BLaER1 treated with 17β-estradiol and CSF1 and Interleukin-3, amounts not matched to agents 10 nM and 100 nM (cell line): ENCODE data around the gene EPB41.
A peak's percentile ranks its signal among the peaks of the same experiment; 100 is the strongest.

Source experiments
- H3K27ac ChIP-seq, 11 experiments: shearing (Covaris generic); formaldehyde crosslinking; 2 replicates each; pipeline ENCODE4 v1.8.1; 2022
- H3K27me3 ChIP-seq, 11 experiments: shearing (Covaris generic); formaldehyde crosslinking; 2 replicates each; pipeline ENCODE4 v1.8.1; 2022
- H3K36me3 ChIP-seq, 11 experiments: shearing (Covaris generic); formaldehyde crosslinking; 2 replicates each; pipeline ENCODE4 v1.8.1; 2022
- H3K4me1 ChIP-seq, 10 experiments: shearing (Covaris generic); formaldehyde crosslinking; 2 replicates each; pipeline ENCODE4 v1.8.1; 2022
- H3K4me2 ChIP-seq, 11 experiments: shearing (Covaris generic); formaldehyde crosslinking; 2 replicates each; pipeline ENCODE4 v1.8.1; 2022
- H3K4me3 ChIP-seq, 10 experiments: shearing (Covaris generic); formaldehyde crosslinking; 2 replicates each; pipeline ENCODE4 v1.8.1; 2022
- H3K9ac ChIP-seq, 11 experiments: shearing (Covaris generic); formaldehyde crosslinking; 2 replicates each; pipeline ENCODE4 v1.8.1; 2022
- H3K9me3 ChIP-seq, 11 experiments: shearing (Covaris generic); formaldehyde crosslinking; replicated peaks in 1 of 11; 2 replicates each; pipeline ENCODE4 v1.8.1; 2022
- H4K20me1 ChIP-seq, 11 experiments: shearing (Covaris generic); formaldehyde crosslinking; 2 replicates each; pipeline ENCODE4 v1.8.1; 2022
- Cebpa-rat ChIP-seq, 11 experiments: shearing (Covaris generic); IDR thresholded peaks; 2 replicates each; pipeline ENCODE4 v1.8.1; 2022

EPB41 gene

GRCh38 chr1:29156543-29157268, 242.3 kb downstream of the EPB41 start:
- no peak overlapping the region for H3K9ac ChIP-seq
- TF ChIP-seq Cebpa-rat (IDR thresholded peaks at IDR 0.05), result no peak
- no peak overlapping the region for H3K4me3 ChIP-seq
- peaks cover 0 to 21% (median 2%) of the 10 kb centered on the region in 10 experiments; a peak in 12 of 20 replicates for H3K4me1 ChIP-seq
- peaks cover 89 to 100% (median 99%) of the 10 kb centered on the region in 11 experiments for H3K36me3 ChIP-seq
- H3K4me2 ChIP-seq, result no peak overlapping the region
- H3K27ac ChIP-seq, result no peak overlapping the region
- peaks cover 75 to 100% (median 97%) of the 10 kb centered on the region in 11 experiments for H4K20me1 ChIP-seq
- no peaks in the 10 kb centered on the region for H3K27me3 ChIP-seq
- H3K9me3 ChIP-seq, result no peaks in the 10 kb centered on the region

DNA sequence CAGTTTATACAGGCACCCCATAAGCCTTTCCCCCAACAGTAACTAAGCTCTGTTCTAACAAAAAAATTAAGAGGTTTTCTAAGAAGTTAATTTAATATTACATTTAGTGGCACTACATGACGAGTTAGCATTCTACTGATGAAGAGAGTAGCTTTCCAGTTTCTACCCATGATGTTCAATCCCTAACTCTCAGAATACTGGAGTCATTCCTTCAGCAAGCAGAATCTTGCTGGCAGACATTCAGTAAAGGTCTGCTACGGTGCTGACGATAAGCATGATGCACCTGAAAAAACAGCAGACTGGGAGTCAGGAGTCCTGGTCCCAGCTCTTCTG, 242.9 kb downstream of the EPB41 start:
- no peak overlapping the region for H3K4me3 ChIP-seq
- TF ChIP-seq Cebpa-rat (IDR thresholded peaks at IDR 0.05), result no peak
- H3K27ac ChIP-seq, result no peak overlapping the region
- H3K9me3 ChIP-seq, result no peaks in the 10 kb centered on the region
- H3K4me2 ChIP-seq, result no peak overlapping the region
- H3K36me3 ChIP-seq, result peaks cover 87 to 100% (median 98%) of the 10 kb centered on the region in 11 experiments
- peaks cover 0 to 26% (median 5%) of the 10 kb centered on the region in 10 experiments; a peak in 15 of 20 replicates for H3K4me1 ChIP-seq
- no peak overlapping the region for H3K9ac ChIP-seq
- peaks cover 75 to 100% (median 97%) of the 10 kb centered on the region in 11 experiments for H4K20me1 ChIP-seq
- no peaks in the 10 kb centered on the region for H3K27me3 ChIP-seq

DNA sequence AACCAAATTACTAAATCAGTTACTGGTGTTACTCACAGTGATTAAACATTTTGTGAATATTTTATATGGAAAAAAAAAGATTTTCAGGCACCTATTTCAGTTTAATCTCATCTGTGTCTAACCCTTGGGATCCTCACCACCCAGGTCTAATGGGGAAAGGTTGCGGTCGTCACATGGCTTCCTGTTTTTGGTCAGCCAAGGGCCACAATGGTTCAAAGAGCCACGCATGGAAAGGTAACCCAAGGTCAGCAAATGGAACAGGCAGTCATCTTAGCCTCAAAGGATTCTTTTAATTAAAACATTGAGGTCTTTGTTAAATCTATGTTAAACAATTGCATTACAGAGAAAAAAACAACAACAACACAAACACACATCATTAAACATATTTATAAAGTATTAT, 245.4 kb downstream of the EPB41 start:
- H3K27me3 ChIP-seq, result no peaks in the 10 kb centered on the region
- no peak overlapping the region for H3K9ac ChIP-seq
- H3K36me3 ChIP-seq, result peaks cover 80 to 100% (median 98%) of the 10 kb centered on the region in 11 experiments
- TF ChIP-seq Cebpa-rat (IDR thresholded peaks at IDR 0.05), result no peak
- peaks cover 84 to 100% (median 99%) of the 10 kb centered on the region in 11 experiments for H4K20me1 ChIP-seq
- no peaks in the 10 kb centered on the region for H3K9me3 ChIP-seq
- no peak overlapping the region for H3K27ac ChIP-seq
- no peak overlapping the region for H3K4me3 ChIP-seq
- H3K4me1 ChIP-seq, result peaks cover 0 to 38% (median 11%) of the 10 kb centered on the region in 10 experiments; a peak in 16 of 20 replicates
- peak overlapping the region in 1 of 11 experiments; percentile 30; a peak in 1 of 22 replicates for H3K4me2 ChIP-seq

DNA sequence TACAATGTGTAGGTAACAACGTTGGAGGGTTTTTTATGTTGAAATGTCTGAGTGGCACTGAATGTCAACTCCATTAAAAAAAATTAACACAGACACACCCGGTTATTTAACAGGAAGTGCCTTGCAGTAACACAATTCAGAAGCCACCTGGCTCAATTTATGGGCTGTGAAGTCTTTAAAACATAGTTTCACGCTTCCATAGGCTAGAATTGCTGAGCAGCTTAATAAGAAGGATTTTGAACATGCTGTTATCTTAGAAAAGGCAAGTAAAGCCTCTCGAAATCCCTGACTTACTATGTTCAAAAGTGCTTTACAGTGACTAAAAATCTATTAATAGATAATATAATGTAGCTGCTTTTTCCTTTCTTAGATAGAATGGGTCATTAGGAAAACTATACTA, 247.7 kb downstream of the EPB41 start:
- peak overlapping the region in 1 of 11 experiments; percentile 5; a peak in 1 of 22 replicates for H3K9ac ChIP-seq
- H3K4me3 ChIP-seq, result no peak overlapping the region
- no peaks in the 10 kb centered on the region for H3K9me3 ChIP-seq
- H4K20me1 ChIP-seq, result peaks cover 84 to 100% (median 99%) of the 10 kb centered on the region in 11 experiments
- H3K36me3 ChIP-seq, result peaks cover 80 to 100% (median 98%) of the 10 kb centered on the region in 11 experiments
- H3K27me3 ChIP-seq, result no peaks in the 10 kb centered on the region
- H3K27ac ChIP-seq, result no peak overlapping the region
- no peak overlapping the region; a peak in 1 of 22 replicates for H3K4me2 ChIP-seq
- H3K4me1 ChIP-seq, result peaks cover 12 to 45% (median 26%) of the 10 kb centered on the region in 10 experiments
- no peak for TF ChIP-seq Cebpa-rat (IDR thresholded peaks at IDR 0.05)

- Histone ChIP-seq H3K4me2 (no peak overlapping the region), H4K20me1 (peaks cover 86 to 100% (median 99%) of the 10 kb centered on the region in 11 experiments), H3K4me3 (no peak overlapping the region), H3K36me3 (peaks cover 80 to 100% (median 98%) of the 10 kb centered on the region in 11 experiments), H3K4me1 (peaks cover 17 to 45% (median 32%) of the 10 kb centered on the region in 10 experiments), H3K27me3 (no peaks in the 10 kb centered on the region), H3K9me3 (no peaks in the 10 kb centered on the region), H3K9ac (0 out of 22 replicates have a peak overlapping the region, but pooled peaks of 1 of the 11 experiments have one; percentile 34), H3K27ac (no peak overlapping the region)
- no peak for TF ChIP-seq Cebpa-rat (IDR thresholded peaks at IDR 0.05)
Observed at GRCh38 chr1:29162476-29163138, 248.2 kb downstream of the EPB41 start.

GRCh38 chr1:29164588-29164987, 250.2 kb downstream of the EPB41 start:
- peaks cover 98 to 100% (median 100%) of the 10 kb centered on the region in 11 experiments for H4K20me1 ChIP-seq
- H3K4me3 ChIP-seq, result no peak overlapping the region
- peaks cover 33 to 54% (median 45%) of the 10 kb centered on the region in 10 experiments for H3K4me1 ChIP-seq
- no peak overlapping the region for H3K27ac ChIP-seq
- H3K9ac ChIP-seq, result no peak overlapping the region
- peaks cover 74 to 100% (median 98%) of the 10 kb centered on the region in 11 experiments for H3K36me3 ChIP-seq
- TF ChIP-seq Cebpa-rat (IDR thresholded peaks at IDR 0.05), result no peak
- no peaks in the 10 kb centered on the region for H3K27me3 ChIP-seq
- H3K4me2 ChIP-seq, result no peak overlapping the region
- H3K9me3 ChIP-seq, result no peaks in the 10 kb centered on the region

DNA sequence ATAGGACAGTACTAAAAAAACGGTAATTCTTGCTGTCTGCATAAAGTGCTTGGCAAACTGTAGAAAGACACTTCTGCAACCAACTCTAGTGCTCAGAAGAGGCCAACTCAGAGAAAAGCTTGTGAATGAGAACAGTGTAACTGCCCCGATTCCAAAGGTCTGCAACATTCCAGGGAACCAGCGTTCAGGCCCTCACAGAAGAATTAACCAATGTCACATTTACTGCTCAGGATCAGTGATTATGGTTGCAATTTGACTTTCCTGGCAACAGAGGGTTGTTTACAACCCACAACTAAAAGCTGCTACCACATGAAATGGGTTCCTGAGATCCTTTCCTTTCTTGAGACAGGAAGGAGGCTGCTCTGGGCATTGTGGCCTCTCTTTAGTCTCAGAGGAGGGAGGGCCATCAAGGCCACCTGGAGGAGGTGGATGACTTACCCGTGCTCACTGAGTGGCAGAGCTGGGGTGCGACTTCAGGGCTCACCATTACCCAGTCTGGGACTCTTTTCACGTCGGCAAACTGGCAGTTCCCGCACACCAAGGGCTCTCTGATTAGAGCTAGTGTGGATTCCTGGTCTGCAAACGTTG, 252.0 kb downstream of the EPB41 start:
- no peaks in the 10 kb centered on the region for H3K9me3 ChIP-seq
- H3K4me2 ChIP-seq, result peak overlapping the region in 8 of 11 experiments; percentile 10 to 73 (median 58); a peak in 14 of 22 replicates
- H3K27ac ChIP-seq, result peak overlapping the region in 2 of 11 experiments; percentile 13 to 19; a peak in 4 of 22 replicates
- H4K20me1 ChIP-seq, result peaks cover 100% of the 10 kb centered on the region in 11 experiments
- H3K4me3 ChIP-seq, result no peak overlapping the region
- H3K4me1 ChIP-seq, result peaks cover 50 to 71% (median 57%) of the 10 kb centered on the region in 10 experiments
- TF ChIP-seq Cebpa-rat (IDR thresholded peaks at IDR 0.05), result no peak
- peaks cover 69 to 94% (median 90%) of the 10 kb centered on the region in 11 experiments for H3K36me3 ChIP-seq
- no peaks in the 10 kb centered on the region for H3K27me3 ChIP-seq
- H3K9ac ChIP-seq, result peak overlapping the region in 4 of 11 experiments; percentile 7 to 41 (median 26); a peak in 4 of 22 replicates

DNA sequence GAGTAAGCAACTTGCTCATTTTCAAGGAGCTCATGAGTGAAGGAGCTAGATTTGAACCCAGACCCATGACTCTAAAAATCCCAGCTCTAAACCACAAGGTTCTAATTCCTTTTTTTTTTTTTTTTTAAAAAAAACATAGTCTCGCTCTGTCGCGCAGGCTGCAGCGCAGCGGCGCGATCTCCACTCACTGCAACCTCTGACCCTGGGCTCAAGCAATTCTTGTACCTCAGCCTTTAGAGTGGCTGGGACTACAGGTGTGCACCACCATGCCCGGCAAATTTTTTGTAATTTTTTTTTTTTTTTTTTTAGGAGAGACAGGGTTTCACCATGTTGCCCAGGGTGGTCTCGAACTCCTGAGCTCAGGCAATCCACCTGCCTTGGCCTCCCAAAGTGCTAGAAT, 253.5 kb downstream of the EPB41 start:
- H3K4me1 ChIP-seq, result peaks cover 48 to 73% (median 65%) of the 10 kb centered on the region in 10 experiments
- peaks cover 59 to 88% (median 83%) of the 10 kb centered on the region in 11 experiments for H3K36me3 ChIP-seq
- no peak overlapping the region for H3K4me3 ChIP-seq
- H4K20me1 ChIP-seq, result peaks cover 100% of the 10 kb centered on the region in 11 experiments
- no peak overlapping the region for H3K9ac ChIP-seq
- no peak overlapping the region for H3K27ac ChIP-seq
- no peak for TF ChIP-seq Cebpa-rat (IDR thresholded peaks at IDR 0.05)
- H3K27me3 ChIP-seq, result no peaks in the 10 kb centered on the region
- H3K4me2 ChIP-seq, result peak overlapping the region in 7 of 11 experiments; percentile 20 to 73 (median 59); a peak in 12 of 22 replicates
- H3K9me3 ChIP-seq, result no peaks in the 10 kb centered on the region
